ENCODE measurements around the gene SEMA4F.
A peak's percentile ranks its signal among the peaks of the same experiment; 100 is the strongest.

SEMA4F gene

GRCh38 chr2:74668087-74668486, 14.0 kb downstream of the SEMA4F start:
- no peak for DNase-seq (ENCODE audit: low spot score)

- DNase-seq (ENCODE audit: low spot score) = no peak
Observed at GRCh38 chr2:74670263-74670662, 16.2 kb downstream of the SEMA4F start.

- no peak for DNase-seq (ENCODE audit: low spot score)
Observed at GRCh38 chr2:74671479-74671878, 17.4 kb downstream of the SEMA4F start.

GRCh38 chr2:74673826-74674528, 19.9 kb downstream of the SEMA4F start:
- no peak for DNase-seq (ENCODE audit: low spot score)

GRCh38 chr2:74675090-74675489, 21.0 kb downstream of the SEMA4F start:
- DNase-seq (ENCODE audit: low spot score) = no peak

GRCh38 chr2:74676331-74676730, 22.3 kb downstream of the SEMA4F start:
- no peak for DNase-seq (ENCODE audit: low spot score)

GRCh38 chr2:74679615-74680014, 25.6 kb downstream of the SEMA4F start:
- DNase-seq (ENCODE audit: low spot score) = no peak

GRCh38 chr2:74682501-74682900, 28.5 kb downstream of the SEMA4F start:
- DNase-seq (ENCODE audit: low spot score) = no peak

GRCh38 chr2:74685408-74685807, 31.4 kb downstream of the SEMA4F start:
- DNase-seq (ENCODE audit: low spot score) = no peak

- no peak for DNase-seq (ENCODE audit: low spot score)
Observed at GRCh38 chr2:74688881-74689280, 34.8 kb downstream of the SEMA4F start.

GRCh38 chr2:74689671-74690070, 35.6 kb downstream of the SEMA4F start:
- DNase-seq (ENCODE audit: low spot score) = no peak

GRCh38 chr2:74690571-74690970, 36.5 kb downstream of the SEMA4F start:
- peak; percentile 78 for DNase-seq (ENCODE audit: low spot score)

- DNase-seq (ENCODE audit: low spot score) = no peak
Observed at GRCh38 chr2:74691929-74692328, 37.9 kb downstream of the SEMA4F start.

GRCh38 chr2:74693213-74693612, 39.2 kb downstream of the SEMA4F start:
- DNase-seq (ENCODE audit: low spot score) = no peak

GRCh38 chr2:74693668-74694067, 39.6 kb downstream of the SEMA4F start:
- no peak for DNase-seq (ENCODE audit: low spot score)

GRCh38 chr2:74694281-74694680, 40.2 kb downstream of the SEMA4F start:
- no peak for DNase-seq (ENCODE audit: low spot score)

- no peak for DNase-seq (ENCODE audit: low spot score)
Observed at GRCh38 chr2:74695663-74696062, 41.6 kb downstream of the SEMA4F start.

- no peak for DNase-seq (ENCODE audit: low spot score)
Observed at GRCh38 chr2:74696829-74697228, 42.8 kb downstream of the SEMA4F start.

- DNase-seq (ENCODE audit: low spot score) = no peak
Observed at GRCh38 chr2:74700643-74701372, 46.8 kb downstream of the SEMA4F start.

GRCh38 chr2:74702001-74702715, 48.1 kb downstream of the SEMA4F start:
- no peak for DNase-seq (ENCODE audit: low spot score)

GRCh38 chr2:74703373-74703772, 49.3 kb downstream of the SEMA4F start:
- DNase-seq (ENCODE audit: low spot score) = no peak

GRCh38 chr2:74704216-74704615, 50.2 kb downstream of the SEMA4F start:
- no peak for DNase-seq (ENCODE audit: low spot score)

GRCh38 chr2:74706741-74707140, 52.7 kb downstream of the SEMA4F start:
- no peak for DNase-seq (ENCODE audit: low spot score)

All from NAMALWA (cell line).